Measurements from ENCODE around the gene TLCD1.

DNA sequence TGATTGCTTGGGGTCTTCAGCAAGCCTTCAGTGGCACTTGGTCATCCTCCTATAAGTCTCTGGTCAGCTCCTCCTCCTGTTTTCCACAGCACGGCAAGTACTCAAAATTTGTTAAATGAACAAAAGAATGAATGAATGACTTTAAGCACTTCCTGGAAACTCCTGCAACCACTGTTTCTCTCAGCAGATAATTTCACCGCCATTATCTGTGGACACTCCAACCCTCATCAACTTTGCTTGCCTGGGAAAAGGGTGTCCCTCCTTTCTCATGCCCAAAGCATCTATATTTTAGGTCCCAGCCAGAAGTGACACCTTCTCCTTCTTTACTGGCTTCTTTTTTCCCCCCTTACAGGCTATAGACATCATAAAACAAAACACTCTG, 18.7 kb downstream of the TLCD1 start:
- TF ChIP-seq TAF1 (IDR thresholded peaks at IDR 0.05; ENCODE audit: borderline replicate concordance, low read depth, low read length) = no peak
- no peak for TF ChIP-seq POLR2AphosphoS5 (IDR thresholded peaks at IDR 0.05; ENCODE audit: low read depth, low read length)
- no peak for TF ChIP-seq POLR2A (IDR thresholded peaks at IDR 0.05; ENCODE audit: low read depth, low read length)
